ENCODE measurements around the gene MEDAG.
A peak's percentile ranks its signal among the peaks of the same experiment; 100 is the strongest.

The MEDAG gene

GRCh38 chr13:30905932-30906383 lies at the start of gene MEDAG:
MEDAG (plus strand) TSS chr13:30906271; CDS start chr13:30906516, 245 bp downstream.
- H3K27ac ChIP-seq: peak within 1 kb of the TSS in 17 of 21 experiments; percentile 34 to 89 (median 75)
- peak within 1 kb of the TSS; percentile 7 to 41 (median 16) for H3K4me3 ChIP-seq

- H3K27ac ChIP-seq: no peak overlapping the region
- no peak overlapping the region for H3K4me3 ChIP-seq
Measured at GRCh38 chr13:30857018-30857417, 49.1 kb upstream of the MEDAG start.

- no peak overlapping the region for H3K27ac ChIP-seq
- no peak overlapping the region for H3K4me3 ChIP-seq
Measured at GRCh38 chr13:30857636-30858035, 48.4 kb upstream of the MEDAG start.

- Histone ChIP-seq H3K4me3 (no peak overlapping the region), H3K27ac (peak overlapping the region in 1 of 21 experiments; percentile 36)
Measured at GRCh38 chr13:30859326-30859725, 46.7 kb upstream of the MEDAG start.

- Histone ChIP-seq H3K4me3 (no peak overlapping the region), H3K27ac (no peak overlapping the region)
Measured at GRCh38 chr13:30861163-30861562, 44.9 kb upstream of the MEDAG start.

- H3K27ac ChIP-seq: no peak overlapping the region
- H3K4me3 ChIP-seq: no peak overlapping the region
Measured at GRCh38 chr13:30861836-30862467, 44.1 kb upstream of the MEDAG start.

GRCh38 chr13:30862707-30863106 lies 43.4 kb upstream of the MEDAG start:
- Histone ChIP-seq H3K4me3 (no peak overlapping the region), H3K27ac (peak overlapping the region in 1 of 21 experiments; percentile 90)

GRCh38 chr13:30863231-30863630 lies 42.8 kb upstream of the MEDAG start:
- Histone ChIP-seq H3K4me3 (no peak overlapping the region), H3K27ac (peak overlapping the region in 1 of 21 experiments; percentile 90)

- H3K27ac ChIP-seq: peak overlapping the region in 14 of 21 experiments; percentile 29 to 90 (median 76)
Measured at GRCh38 chr13:30863796-30864195, 42.3 kb upstream of the MEDAG start.

GRCh38 chr13:30864433-30865122 lies 41.5 kb upstream of the MEDAG start:
- Histone ChIP-seq H3K4me3 (no peak overlapping the region), H3K27ac (peak overlapping the region in 20 of 21 experiments; percentile 49 to 90 (median 76))

More at GRCh38 chr13:30863796-30864195, 42.3 kb upstream of the MEDAG start:
- no peak overlapping the region for H3K4me3 ChIP-seq

- Histone ChIP-seq H3K27ac (peak overlapping the region in 20 of 21 experiments; percentile 49 to 90 (median 77)), H3K4me3 (no peak overlapping the region)
Measured at GRCh38 chr13:30865123-30866049, 40.7 kb upstream of the MEDAG start.

- Histone ChIP-seq H3K4me3 (no peak overlapping the region), H3K27ac (peak overlapping the region in 11 of 21 experiments; percentile 59 to 90 (median 81))
Measured at GRCh38 chr13:30866677-30867076, 39.4 kb upstream of the MEDAG start.

- Histone ChIP-seq H3K27ac (peak overlapping the region in 3 of 21 experiments; percentile 70 to 90 (median 77)), H3K4me3 (no peak overlapping the region)
Measured at GRCh38 chr13:30867089-30867669, 38.9 kb upstream of the MEDAG start.

GRCh38 chr13:30868799-30869470 lies 37.1 kb upstream of the MEDAG start:
- no peak overlapping the region for H3K4me3 ChIP-seq
- H3K27ac ChIP-seq: peak overlapping the region in 12 of 21 experiments; percentile 19 to 89 (median 80)

- H3K4me3 ChIP-seq: no peak overlapping the region
- peak overlapping the region in 18 of 21 experiments; percentile 19 to 89 (median 74) for H3K27ac ChIP-seq
Measured at GRCh38 chr13:30869491-30869890, 36.6 kb upstream of the MEDAG start.

GRCh38 chr13:30870049-30870884 lies 35.8 kb upstream of the MEDAG start:
- no peak overlapping the region for H3K4me3 ChIP-seq
- H3K27ac ChIP-seq: peak overlapping the region in 20 of 21 experiments; percentile 19 to 89 (median 74)

GRCh38 chr13:30870916-30871587 lies 35.0 kb upstream of the MEDAG start:
- Histone ChIP-seq H3K4me3 (no peak overlapping the region), H3K27ac (peak overlapping the region in 12 of 21 experiments; percentile 23 to 89 (median 76))

Measured in skin epidermis (tissue), 12 donors.